T-helper 2 cell treated with Interferon-gamma antibody and Interleukin-4, amounts not matched to agents 5 μg/mL and 100 μg/mL, for 36 hours (primary cell): Measurements from ENCODE around the gene TLCD3A.
"Not testable (repeated sequence)": the region's sequence is repeated elsewhere in the genome, so short reads cannot be mapped to it uniquely, and the experiment has no call there.

Experiments
- DNase-seq: peaks from one replicate; pipeline ENCODE4 v3.0.0; 2021; ENCODE audit warnings: low spot score
- H3K27ac Mint-ChIP-seq: one replicate; pipeline ENCODE4 v1.8.0; 2021; ENCODE audit warnings: mild to moderate bottlenecking, mixed read lengths
- H3K27me3 Mint-ChIP-seq: one replicate; pipeline ENCODE4 v1.8.0; 2021; ENCODE audit warnings: low read depth, mixed read lengths
- H3K36me3 Mint-ChIP-seq: one replicate; pipeline ENCODE4 v1.8.0; 2021; ENCODE audit warnings: low read depth, mixed read lengths
- H3K4me1 Mint-ChIP-seq: one replicate; pipeline ENCODE4 v1.8.0; 2021; ENCODE audit warnings: low read depth, mixed read lengths
- H3K4me3 Mint-ChIP-seq: one replicate; pipeline ENCODE4 v1.8.0; 2022; ENCODE audit warnings: mild to moderate bottlenecking, moderate library complexity, mixed read lengths
- H3K9me3 Mint-ChIP-seq: one replicate; pipeline ENCODE4 v1.8.0; 2021; ENCODE audit warnings: mixed read lengths

TLCD3A gene

DNA sequence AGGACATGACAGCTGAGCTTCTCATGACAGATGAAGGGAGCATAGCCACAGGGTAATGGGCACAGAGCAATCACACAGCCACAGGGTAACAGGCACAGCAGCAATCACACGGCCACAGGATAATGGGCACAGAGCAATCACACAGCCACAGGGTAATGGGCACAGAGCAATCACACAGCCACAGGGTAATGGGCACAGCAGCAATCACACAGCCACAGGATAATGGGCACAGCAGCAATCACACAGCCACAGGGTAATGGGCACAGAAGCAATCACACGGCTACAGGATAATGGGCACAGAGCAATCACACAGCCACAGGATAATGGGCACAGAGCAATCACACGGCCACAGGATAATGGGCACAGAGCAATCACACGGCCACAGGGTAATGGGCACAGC, 16.2 kb downstream of the TLCD3A start:
- H3K27ac Mint-ChIP-seq, H3K9me3 Mint-ChIP-seq, DNase-seq, H3K4me3 Mint-ChIP-seq, H3K27me3 Mint-ChIP-seq: not testable (repeated sequence)
- H3K4me1 Mint-ChIP-seq = peaks cover 22% of the 10 kb centered on the region
- H3K36me3 Mint-ChIP-seq = peaks cover 51% of the 10 kb centered on the region

GRCh38 chr17:749359-749758, 17.0 kb downstream of the TLCD3A start:
- H3K27me3 Mint-ChIP-seq, DNase-seq, H3K9me3 Mint-ChIP-seq: not testable (repeated sequence)
- H3K36me3 Mint-ChIP-seq = peaks cover 44% of the 10 kb centered on the region
- peak overlapping the region; percentile 21 for H3K27ac Mint-ChIP-seq
- peaks cover 22% of the 10 kb centered on the region for H3K4me1 Mint-ChIP-seq
- peak overlapping the region; percentile 56 for H3K4me3 Mint-ChIP-seq

DNA sequence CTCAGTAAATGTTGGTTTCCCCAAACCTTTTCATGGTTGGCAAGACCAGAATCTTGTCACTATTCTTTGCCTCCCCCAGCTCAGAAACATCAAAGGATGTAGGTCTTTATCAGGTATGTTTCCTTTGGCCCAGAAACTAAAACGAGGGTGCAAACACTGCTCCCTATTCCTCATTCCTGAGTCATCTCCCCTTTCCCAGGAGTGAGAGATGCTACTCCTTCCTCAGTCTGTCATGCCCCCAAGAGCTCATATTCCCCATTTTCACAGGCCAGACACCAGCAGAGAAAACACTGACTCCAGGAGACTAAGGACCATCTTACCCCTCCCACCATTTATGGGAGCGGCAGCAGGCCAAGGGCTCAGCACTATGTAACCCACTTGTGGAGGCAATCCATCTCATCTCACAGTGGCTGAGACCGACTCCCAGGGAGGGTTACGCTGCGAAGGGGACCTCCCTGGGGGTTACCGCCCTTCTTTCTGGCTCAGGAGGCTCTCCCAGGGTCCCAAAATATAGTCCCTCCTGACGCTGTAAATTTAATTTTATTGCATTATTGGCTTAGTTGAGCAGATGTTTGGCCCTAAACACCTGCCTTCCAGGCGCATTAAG, 18.1 kb downstream of the TLCD3A start:
- Mint-ChIP-seq H3K36me3 (peaks cover 42% of the 10 kb centered on the region), H3K27ac (no peak overlapping the region), H3K9me3 (peaks cover 5% of the 10 kb centered on the region), H3K4me3 (peak overlapping the region; percentile 97), H3K4me1 (peaks cover 21% of the 10 kb centered on the region), H3K27me3 (no peaks in the 10 kb centered on the region)
- DNase-seq = no peak

DNA sequence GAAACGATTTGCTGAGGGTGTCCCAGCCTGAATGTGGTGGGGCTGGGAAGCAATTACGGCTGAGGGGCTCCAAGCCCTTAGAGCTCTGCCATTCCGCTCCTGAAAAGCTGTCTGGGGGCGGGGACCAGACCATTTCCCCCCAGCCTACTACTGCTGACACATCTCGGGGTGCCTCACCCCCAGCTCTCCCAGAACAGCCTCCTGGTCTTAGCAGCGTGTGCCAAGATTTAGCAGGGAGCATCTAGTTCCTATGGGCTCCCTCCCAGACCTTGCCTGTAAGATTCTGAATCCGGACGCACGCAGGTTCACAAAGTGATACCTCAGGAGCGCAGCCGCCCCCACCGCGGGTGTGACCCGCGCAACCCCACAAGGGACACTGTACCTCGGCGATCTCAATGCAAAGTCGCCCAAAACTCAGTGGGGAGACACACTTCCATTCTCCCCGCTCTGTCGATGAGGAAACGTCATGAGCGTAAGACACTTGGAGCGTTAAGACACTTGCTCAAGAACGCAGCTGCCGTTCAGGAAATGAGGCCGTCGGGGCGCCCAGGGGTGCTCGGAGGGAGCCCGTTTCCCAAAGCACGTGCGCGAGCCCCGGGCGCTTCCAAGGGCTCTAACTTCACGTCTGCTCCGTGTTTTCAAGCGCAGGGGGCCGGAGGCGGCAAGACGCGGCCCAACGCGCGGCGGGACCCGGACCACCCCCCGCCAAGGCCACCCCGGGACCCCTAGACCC, 19.0 kb downstream of the TLCD3A start:
- Mint-ChIP-seq H3K27me3 (no peaks in the 10 kb centered on the region), H3K4me3 (peak overlapping the region; percentile 97), H3K36me3 (peaks cover 43% of the 10 kb centered on the region), H3K9me3 (peaks cover 5% of the 10 kb centered on the region), H3K27ac (peak overlapping the region; percentile 93), H3K4me1 (peaks cover 21% of the 10 kb centered on the region)
- DNase-seq = peak; percentile 46

DNA sequence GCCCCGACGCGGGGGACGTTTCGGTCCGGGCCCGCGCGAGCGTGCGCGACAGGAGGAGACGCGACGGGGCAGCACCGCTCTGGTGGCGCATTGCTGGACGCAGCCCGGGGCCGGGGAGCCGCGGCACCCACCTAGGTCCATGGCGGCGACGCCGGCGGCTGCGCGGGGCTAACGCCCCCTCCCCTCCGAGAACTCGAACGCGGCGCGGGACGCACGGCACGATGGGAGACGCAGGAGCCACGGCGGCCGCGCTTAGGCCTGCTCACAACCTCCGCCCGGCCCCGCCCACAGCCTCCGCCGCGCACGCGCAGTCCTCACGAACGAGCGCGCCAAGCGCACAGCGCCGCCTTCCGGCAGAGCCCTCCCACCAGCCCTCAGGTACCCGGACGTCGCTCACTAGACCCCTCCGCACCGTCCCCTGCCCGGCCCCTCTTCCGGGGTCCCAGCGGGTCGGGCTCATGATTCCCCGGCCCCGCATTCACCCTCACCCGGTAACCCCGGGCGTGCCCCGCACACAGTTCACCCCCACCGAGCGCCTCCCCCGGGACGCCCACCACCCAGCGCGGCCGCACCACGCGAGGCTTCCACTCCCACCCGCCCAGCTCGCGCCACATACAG, 19.7 kb downstream of the TLCD3A start, which contains the start of gene GEMIN4:
Gene GEMIN4, minus strand, starts transcription at position 263 of the 618 bp plus-strand sequence. Its CDS starts 122 bp downstream, at position 141.
- peaks cover 21% of the 10 kb centered on the region for H3K4me1 Mint-ChIP-seq
- peak within 1 kb of the TSS; percentile 97 for H3K4me3 Mint-ChIP-seq
- peaks cover 44% of the 10 kb centered on the region for H3K36me3 Mint-ChIP-seq
- peaks cover 5% of the 10 kb centered on the region for H3K9me3 Mint-ChIP-seq
- H3K27ac Mint-ChIP-seq = peak within 1 kb of the TSS; percentile 97
- peak; percentile 97 for DNase-seq
- no peaks in the 10 kb centered on the region for H3K27me3 Mint-ChIP-seq

GRCh38 chr17:752620-753219, 20.3 kb downstream of the TLCD3A start:
- H3K27me3 Mint-ChIP-seq = no peaks in the 10 kb centered on the region
- H3K9me3 Mint-ChIP-seq = peaks cover 5% of the 10 kb centered on the region
- H3K4me1 Mint-ChIP-seq = peaks cover 21% of the 10 kb centered on the region
- no peak for DNase-seq
- H3K4me3 Mint-ChIP-seq = peak overlapping the region; percentile 92
- peaks cover 41% of the 10 kb centered on the region for H3K36me3 Mint-ChIP-seq
- H3K27ac Mint-ChIP-seq = peak overlapping the region; percentile 97

DNA sequence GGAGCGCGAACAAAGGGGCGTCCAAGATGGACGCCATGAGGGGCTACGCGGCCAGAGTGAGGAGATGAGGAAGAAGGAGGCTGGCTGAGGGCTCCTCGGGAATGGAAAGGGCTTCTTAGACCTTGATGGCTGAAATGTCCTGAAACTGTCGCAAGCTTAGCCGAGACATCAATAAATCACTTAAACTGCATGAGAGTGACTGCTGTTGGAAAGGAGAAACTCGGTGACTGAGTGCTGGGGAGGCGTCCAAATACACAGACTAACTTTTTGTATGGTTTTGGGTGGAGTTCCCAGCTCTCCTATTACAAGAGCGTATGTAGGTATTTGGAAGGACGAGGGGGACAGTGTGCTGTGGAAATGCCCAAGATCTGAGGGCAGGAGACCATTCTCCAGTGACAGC, 21.0 kb downstream of the TLCD3A start:
- H3K27me3 Mint-ChIP-seq = no peaks in the 10 kb centered on the region
- DNase-seq = no peak
- H3K36me3 Mint-ChIP-seq = peaks cover 34% of the 10 kb centered on the region
- peak overlapping the region; percentile 63 for H3K4me3 Mint-ChIP-seq
- H3K27ac Mint-ChIP-seq = peak overlapping the region; percentile 63
- H3K4me1 Mint-ChIP-seq = peaks cover 21% of the 10 kb centered on the region
- H3K9me3 Mint-ChIP-seq = peaks cover 5% of the 10 kb centered on the region

GRCh38 chr17:755319-755961, 23.0 kb downstream of the TLCD3A start:
- H3K4me3 Mint-ChIP-seq, DNase-seq, H3K27ac Mint-ChIP-seq, H3K9me3 Mint-ChIP-seq, H3K27me3 Mint-ChIP-seq: not testable (repeated sequence)
- Mint-ChIP-seq H3K4me1 (peaks cover 11% of the 10 kb centered on the region), H3K36me3 (peaks cover 27% of the 10 kb centered on the region)

DNA sequence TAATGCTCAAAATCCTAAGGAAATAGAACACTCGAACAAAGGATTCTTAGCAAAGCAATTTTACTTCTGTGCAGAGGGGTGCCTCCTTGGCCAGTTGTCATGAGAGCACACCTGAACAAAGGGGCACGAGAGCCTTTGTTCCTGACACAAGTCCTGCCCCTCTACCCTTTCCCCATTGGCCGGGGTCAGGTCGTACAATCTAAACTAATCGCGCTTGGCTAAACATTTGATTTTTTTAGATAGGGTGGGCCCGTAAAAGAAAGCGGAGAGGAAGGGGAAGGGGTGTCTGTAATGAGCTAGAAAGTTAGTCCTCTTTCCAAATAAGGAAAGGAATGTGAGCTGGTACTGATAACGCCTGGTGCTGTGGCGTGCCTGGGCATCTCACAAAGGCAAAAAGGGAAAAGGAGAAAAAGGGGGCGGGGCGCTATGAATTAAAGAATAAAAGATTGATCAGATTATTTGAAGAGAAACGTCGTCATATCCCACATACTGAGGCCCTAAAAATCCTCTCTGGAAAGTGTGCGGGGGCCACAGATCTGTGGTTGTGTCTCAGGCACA, 23.7 kb downstream of the TLCD3A start:
- DNase-seq, H3K4me3 Mint-ChIP-seq, H3K27ac Mint-ChIP-seq, H3K9me3 Mint-ChIP-seq, H3K4me1 Mint-ChIP-seq, H3K27me3 Mint-ChIP-seq: not testable (repeated sequence)
- peaks cover 25% of the 10 kb centered on the region for H3K36me3 Mint-ChIP-seq

DNA sequence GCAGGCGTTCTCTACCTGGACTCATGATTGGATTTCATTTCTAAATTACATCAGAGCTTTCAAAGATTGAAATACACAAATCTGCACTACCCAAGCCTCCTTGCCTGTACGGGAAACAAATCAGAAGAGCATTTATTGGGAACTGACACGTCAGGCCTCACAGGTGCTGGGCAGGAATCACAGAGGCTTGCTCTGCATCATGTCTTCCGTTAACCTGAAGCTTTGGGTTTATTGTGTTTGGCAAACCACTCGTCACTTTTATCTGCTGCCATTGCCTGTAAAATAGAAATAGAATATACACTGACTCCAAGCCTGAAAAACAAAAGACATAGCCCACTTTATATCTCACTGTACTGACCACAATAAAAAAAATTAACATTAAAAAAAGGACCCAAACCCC, 27.6 kb downstream of the TLCD3A start:
- no peaks in the 10 kb centered on the region for H3K9me3 Mint-ChIP-seq

DNA sequence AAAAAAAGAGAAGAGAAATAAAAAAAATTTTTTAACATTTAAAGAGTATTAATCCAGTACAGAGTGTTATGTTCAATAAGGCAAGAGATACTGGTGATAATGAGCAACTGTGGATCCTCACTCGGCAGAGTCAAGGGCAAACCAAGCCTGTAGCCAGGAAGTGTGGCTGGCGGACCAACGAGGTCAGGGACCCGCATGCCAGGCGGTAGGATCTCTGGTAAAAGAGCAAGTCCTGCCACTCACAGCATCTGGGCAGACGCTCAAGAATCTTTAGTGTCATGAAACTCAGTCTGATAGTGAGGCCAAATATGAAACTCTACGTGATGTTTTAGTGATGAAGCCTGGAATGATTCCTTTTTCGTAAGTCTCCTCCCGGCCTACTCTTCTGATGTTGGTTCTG, 28.0 kb downstream of the TLCD3A start:
- Mint-ChIP-seq H3K36me3 (peaks cover 48% of the 10 kb centered on the region), H3K27ac (no peak overlapping the region), H3K27me3 (no peaks in the 10 kb centered on the region), H3K9me3 (no peaks in the 10 kb centered on the region), H3K4me1 (no peaks in the 10 kb centered on the region), H3K4me3 (no peak overlapping the region)
- no peak for DNase-seq

More for the DNA sequence above, 27.6 kb downstream of the TLCD3A start:
- no peak for DNase-seq
- no peak overlapping the region for H3K27ac Mint-ChIP-seq
- H3K27me3 Mint-ChIP-seq = no peaks in the 10 kb centered on the region
- no peaks in the 10 kb centered on the region for H3K4me1 Mint-ChIP-seq
- peaks cover 44% of the 10 kb centered on the region for H3K36me3 Mint-ChIP-seq
- no peak overlapping the region for H3K4me3 Mint-ChIP-seq

DNA sequence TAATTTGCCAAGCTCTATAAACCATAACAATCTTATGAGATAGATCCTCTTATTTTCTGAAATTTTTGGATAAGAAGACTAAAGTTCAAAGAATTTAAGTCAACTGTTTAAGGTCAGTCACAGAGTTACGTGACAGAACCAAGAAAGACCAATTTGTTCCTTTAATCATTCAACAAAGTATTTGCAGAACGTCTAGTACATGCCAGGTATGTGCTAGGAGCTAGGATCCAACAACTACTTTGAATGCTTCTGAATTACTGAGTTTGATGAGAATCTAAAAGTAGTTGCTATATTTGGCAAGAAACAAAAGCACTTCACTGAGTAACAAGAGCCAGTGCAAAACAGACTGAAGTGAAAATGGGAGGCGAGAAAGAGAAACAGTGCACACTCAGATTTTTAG, 34.7 kb downstream of the TLCD3A start:
- no peak for DNase-seq
- Mint-ChIP-seq H3K4me1 (no peaks in the 10 kb centered on the region), H3K27me3 (no peaks in the 10 kb centered on the region), H3K27ac (no peak overlapping the region), H3K4me3 (no peak overlapping the region), H3K36me3 (peaks cover 57% of the 10 kb centered on the region), H3K9me3 (no peaks in the 10 kb centered on the region)

- H3K4me1 Mint-ChIP-seq = peaks cover 10% of the 10 kb centered on the region
- no peak overlapping the region for H3K4me3 Mint-ChIP-seq
- H3K27me3 Mint-ChIP-seq = no peaks in the 10 kb centered on the region
- no peak overlapping the region for H3K27ac Mint-ChIP-seq
- no peaks in the 10 kb centered on the region for H3K9me3 Mint-ChIP-seq
- peaks cover 67% of the 10 kb centered on the region for H3K36me3 Mint-ChIP-seq
- DNase-seq = no peak
Observed at GRCh38 chr17:773016-773415, 40.6 kb downstream of the TLCD3A start.
